OCI-LY3 (cell line): ENCODE measurements around the gene SETD7.
"Not testable (repeated sequence)": the region's sequence is repeated elsewhere in the genome, so short reads cannot be mapped to it uniquely, and the experiment has no call there.

Source experiments
- H2AFZ ChIP-seq: fragments of 200-600, 300-600 bp; shearing (Covaris generic); 2 replicates; pipeline ENCODE4 v1.6.0; 2014; ENCODE audit warnings: antibody characterized with exemption, low read depth, low read length
- H3K27ac ChIP-seq: fragments of 200-600, 300-600 bp; sonication (generic); 2 replicates; pipeline ENCODE4 v1.5.1; 2014; ENCODE audit warnings: mild to moderate bottlenecking, low read length, moderate library complexity, mixed read lengths
- H3K27me3 ChIP-seq: fragments of 200-600, 300-600 bp; sonication (generic); 2 replicates; pipeline ENCODE4 v1.6.1; 2014; ENCODE audit warnings: low read depth, low read length, mixed read lengths
- H3K36me3 ChIP-seq: fragments of 200-600, 300-600 bp; sonication (generic); replicated peaks from 2 replicates; pipeline ENCODE3; 2014; ENCODE audit warnings: low read depth, low read length, mixed read lengths
- H3K4me1 ChIP-seq: fragments of 300-600, 200-600 bp; sonication (generic); 2 replicates; pipeline ENCODE4 v1.6.1; 2014; ENCODE audit warnings: low read length, mixed read lengths
- H3K4me2 ChIP-seq: fragments of 200-600, 300-600 bp; sonication (generic); 2 replicates; pipeline ENCODE4 v1.6.1; 2014; ENCODE audit warnings: low read length, mixed read lengths
- H3K4me3 ChIP-seq: fragments of 300-600, 200-600 bp; sonication (generic); 2 replicates; pipeline ENCODE4 v1.5.1; 2014; ENCODE audit warnings: antibody characterized with exemption, mild to moderate bottlenecking, low read length, moderate library complexity
- H3K79me2 ChIP-seq: fragments of 300-600, 200-600 bp; shearing (Covaris generic); 2 replicates; pipeline ENCODE4 v1.6.1; 2014; ENCODE audit warnings: mild to moderate bottlenecking, low read length, mixed read lengths
- H3K9ac ChIP-seq: fragments of 300-600, 200-600 bp; shearing (Covaris generic); 2 replicates; pipeline ENCODE4 v1.6.0; 2014; ENCODE audit warnings: mild to moderate bottlenecking, low read length, moderate library complexity
- H3K9me3 ChIP-seq: fragments of 200-600, 300-600 bp; shearing (Covaris generic); 2 replicates; pipeline ENCODE4 v1.6.1; 2014; ENCODE audit warnings: low read length, mixed read lengths; ENCODE audit not compliant: insufficient read depth
- H4K20me1 ChIP-seq: fragments of 200-600, 300-600 bp; sonication (generic); 2 replicates; pipeline ENCODE4 v1.6.1; 2016; ENCODE audit warnings: low read length, mixed read lengths; ENCODE audit not compliant: insufficient read depth
- EZH2phosphoT487 ChIP-seq: fragments of 200-600 bp; shearing (Covaris generic); IDR thresholded peaks from 2 replicates; pipeline ENCODE4 v1.6.1; 2018; ENCODE audit warnings: antibody characterized with exemption, mixed run types, low read depth
- TF ChIP-seq, protein P1 (sequence below): fragments of 200-600, 300-600 bp; sonication (generic); IDR thresholded peaks from 2 replicates; pipeline ENCODE4 v1.5.1; 2014; ENCODE audit warnings: antibody characterized with exemption, low read length, low read depth

The SETD7 gene

DNA sequence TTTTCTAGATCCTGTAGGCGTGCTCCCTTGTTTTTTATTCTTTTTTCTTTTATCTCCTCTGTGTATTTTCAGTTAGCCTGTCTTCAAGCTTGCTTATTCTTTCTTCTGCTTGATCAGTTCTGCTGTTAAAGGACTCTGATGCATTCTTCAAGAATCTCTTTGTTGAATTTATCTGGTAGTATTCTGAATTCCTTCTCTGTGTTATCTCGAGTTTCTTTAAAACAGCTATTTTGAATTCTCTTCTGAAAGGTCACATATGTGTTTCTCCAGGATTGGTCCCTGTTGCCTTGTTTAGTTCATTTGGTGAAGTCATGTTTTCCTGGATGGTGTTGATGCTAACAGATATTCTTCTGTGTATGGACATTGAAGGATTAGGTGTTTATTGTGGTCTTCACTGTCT, 86.8 kb downstream of the SETD7 start:
- Histone ChIP-seq H3K36me3 (peaks cover 18% of the 10 kb centered on the region), H4K20me1 (no peaks in the 10 kb centered on the region), H3K27me3 (no peaks in the 10 kb centered on the region), H3K9ac (no peak overlapping the region), H3K79me2 (0 out of 2 replicates have a peak, but pooled peaks cover 3% of the 10 kb centered on the region), H3K4me2 (no peak overlapping the region), H2AFZ (no peak overlapping the region), H3K27ac (no peak overlapping the region), H3K9me3 (0 out of 2 replicates have a peak, but pooled peaks cover 7% of the 10 kb centered on the region), H3K4me3 (no peak overlapping the region), H3K4me1 (peaks cover 18% of the 10 kb centered on the region)
- no peak for TF ChIP-seq EZH2phosphoT487
- TF ChIP-seq, protein P1, sequence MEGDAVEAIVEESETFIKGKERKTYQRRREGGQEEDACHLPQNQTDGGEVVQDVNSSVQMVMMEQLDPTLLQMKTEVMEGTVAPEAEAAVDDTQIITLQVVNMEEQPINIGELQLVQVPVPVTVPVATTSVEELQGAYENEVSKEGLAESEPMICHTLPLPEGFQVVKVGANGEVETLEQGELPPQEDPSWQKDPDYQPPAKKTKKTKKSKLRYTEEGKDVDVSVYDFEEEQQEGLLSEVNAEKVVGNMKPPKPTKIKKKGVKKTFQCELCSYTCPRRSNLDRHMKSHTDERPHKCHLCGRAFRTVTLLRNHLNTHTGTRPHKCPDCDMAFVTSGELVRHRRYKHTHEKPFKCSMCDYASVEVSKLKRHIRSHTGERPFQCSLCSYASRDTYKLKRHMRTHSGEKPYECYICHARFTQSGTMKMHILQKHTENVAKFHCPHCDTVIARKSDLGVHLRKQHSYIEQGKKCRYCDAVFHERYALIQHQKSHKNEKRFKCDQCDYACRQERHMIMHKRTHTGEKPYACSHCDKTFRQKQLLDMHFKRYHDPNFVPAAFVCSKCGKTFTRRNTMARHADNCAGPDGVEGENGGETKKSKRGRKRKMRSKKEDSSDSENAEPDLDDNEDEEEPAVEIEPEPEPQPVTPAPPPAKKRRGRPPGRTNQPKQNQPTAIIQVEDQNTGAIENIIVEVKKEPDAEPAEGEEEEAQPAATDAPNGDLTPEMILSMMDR = no peak

DNA sequence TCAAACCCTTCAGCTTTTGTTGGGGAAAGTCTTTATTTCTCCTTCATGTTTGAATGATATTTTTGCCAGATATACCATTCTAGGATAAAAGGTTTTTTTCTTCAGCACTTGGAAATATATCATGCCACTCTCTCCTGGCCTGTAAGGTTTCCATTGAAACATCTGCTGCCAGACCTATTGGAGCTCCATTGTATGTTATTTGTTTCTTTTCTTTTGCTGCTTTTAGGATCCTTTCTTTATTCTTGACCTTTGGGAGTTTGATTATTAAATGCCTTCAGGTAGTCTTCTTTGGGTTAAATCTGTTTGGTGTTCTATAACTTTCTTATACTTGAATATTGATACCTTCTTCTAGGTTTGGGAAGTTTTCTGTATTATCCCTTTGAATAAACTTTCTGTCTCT, 87.3 kb downstream of the SETD7 start:
- H3K9ac ChIP-seq, H3K79me2 ChIP-seq: not testable (repeated sequence)
- peaks cover 18% of the 10 kb centered on the region for H3K36me3 ChIP-seq

DNA sequence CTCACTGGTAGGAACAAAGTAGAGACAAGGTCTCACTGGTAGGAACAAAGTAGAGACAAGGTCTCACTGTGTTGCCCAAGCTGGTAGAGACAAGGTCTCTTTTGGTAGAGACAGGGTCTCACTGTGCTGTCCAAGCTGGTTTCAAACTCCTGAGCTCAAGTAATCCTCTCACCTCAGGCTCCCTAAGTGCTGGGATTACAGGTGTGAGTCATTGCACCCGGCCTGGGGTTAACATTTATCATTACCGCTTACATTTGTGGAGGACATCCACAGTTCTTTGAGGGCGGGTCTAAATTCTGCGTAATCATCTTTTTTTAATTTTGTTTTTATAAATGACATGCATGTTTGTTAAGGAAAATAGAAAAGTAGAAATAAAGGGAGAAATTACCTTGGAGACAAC, 90.1 kb downstream of the SETD7 start:
- 0 out of 2 replicates have a peak, but pooled peaks cover 3% of the 10 kb centered on the region for H3K79me2 ChIP-seq
- peaks cover 7% of the 10 kb centered on the region for H3K4me1 ChIP-seq
- no peak overlapping the region for H3K27ac ChIP-seq
- H3K9me3 ChIP-seq = 0 out of 2 replicates have a peak, but pooled peaks cover 3% of the 10 kb centered on the region
- no peaks in the 10 kb centered on the region for H3K27me3 ChIP-seq
- no peak overlapping the region for H3K4me3 ChIP-seq
- no peaks in the 10 kb centered on the region for H4K20me1 ChIP-seq
- H3K9ac ChIP-seq = no peak overlapping the region
- H3K4me2 ChIP-seq = no peak overlapping the region
- TF ChIP-seq, protein P1 = no peak
- TF ChIP-seq EZH2phosphoT487 = no peak
- no peaks in the 10 kb centered on the region for H3K36me3 ChIP-seq
- H2AFZ ChIP-seq = no peak overlapping the region

More for the DNA sequence above, 87.3 kb downstream of the SETD7 start:
- not testable (repeated sequence) for H3K9me3 ChIP-seq, H3K4me2 ChIP-seq, H3K4me3 ChIP-seq, H3K27me3 ChIP-seq, H2AFZ ChIP-seq, H4K20me1 ChIP-seq, H3K27ac ChIP-seq
- peaks cover 18% of the 10 kb centered on the region for H3K4me1 ChIP-seq

DNA sequence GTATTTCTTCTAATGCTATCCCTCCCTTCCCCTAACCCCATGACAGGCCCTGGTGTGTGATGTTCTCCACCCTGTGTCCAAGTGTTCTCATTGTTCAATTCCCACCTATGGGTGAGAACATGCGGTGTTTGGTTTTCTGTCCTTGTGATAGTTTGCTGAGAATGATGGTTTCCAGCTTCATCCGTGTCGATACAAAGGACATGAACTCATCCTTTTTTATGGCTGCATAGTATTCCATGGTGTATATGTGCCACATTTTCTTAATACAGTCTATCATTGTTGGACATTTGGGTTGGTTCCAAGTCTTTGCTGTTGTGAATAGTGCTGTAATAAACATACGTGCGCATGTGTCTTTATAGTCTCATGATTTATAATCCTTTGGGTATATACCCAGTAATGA, 91.5 kb downstream of the SETD7 start:
- not testable (repeated sequence) for H3K9me3 ChIP-seq, H3K4me1 ChIP-seq, H3K79me2 ChIP-seq, H3K36me3 ChIP-seq, H3K9ac ChIP-seq, H3K4me3 ChIP-seq, H3K27me3 ChIP-seq, H3K4me2 ChIP-seq, H4K20me1 ChIP-seq, H2AFZ ChIP-seq, H3K27ac ChIP-seq

DNA sequence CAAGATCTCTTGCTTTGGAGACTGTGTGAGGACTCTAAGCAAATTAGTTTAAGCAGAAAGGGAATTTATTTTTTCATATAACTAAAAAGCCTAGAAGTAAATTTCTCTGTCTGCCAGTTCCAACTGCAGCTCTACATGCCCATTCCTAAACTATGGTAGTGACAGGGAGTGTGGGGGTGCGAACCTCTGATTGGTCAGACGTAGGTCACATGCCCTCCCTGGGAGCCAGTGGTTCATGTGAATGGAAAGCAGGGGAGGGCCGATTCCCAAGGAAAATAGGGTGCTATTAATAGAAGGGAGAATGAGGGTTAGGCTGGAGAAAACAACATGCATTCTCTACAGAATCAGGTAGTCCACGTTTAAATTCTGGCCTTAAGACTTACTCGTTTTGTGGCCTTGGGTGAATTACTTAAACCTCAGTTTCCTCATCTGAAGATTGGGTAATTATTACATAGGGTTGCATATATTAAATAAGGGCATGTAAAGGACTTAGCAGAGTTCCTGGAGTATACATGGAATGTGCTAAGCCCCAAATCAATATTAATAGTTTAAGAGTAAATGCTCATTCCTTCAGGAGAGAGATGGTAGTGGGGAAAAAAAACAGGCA, 94.9 kb downstream of the SETD7 start:
- H4K20me1 ChIP-seq = no peaks in the 10 kb centered on the region
- TF ChIP-seq EZH2phosphoT487 = no peak
- TF ChIP-seq, protein P1 = no peak
- no peak overlapping the region for H3K9ac ChIP-seq
- no peaks in the 10 kb centered on the region for H3K27me3 ChIP-seq
- H3K79me2 ChIP-seq = peaks cover 7% of the 10 kb centered on the region; the same call in 1 of the 2 replicates
- no peaks in the 10 kb centered on the region for H3K36me3 ChIP-seq
- H3K4me2 ChIP-seq = no peak overlapping the region
- H3K4me3 ChIP-seq = no peak overlapping the region
- no peak overlapping the region for H3K27ac ChIP-seq
- peaks cover 7% of the 10 kb centered on the region for H3K4me1 ChIP-seq
- no peaks in the 10 kb centered on the region for H3K9me3 ChIP-seq
- H2AFZ ChIP-seq = no peak overlapping the region
